Vagina (tissue), 2 donors: Measurements from ENCODE around the gene FGFR3.

Experiments
- POLR2A ChIP-seq, 2 donors: fragments of 450-650 bp; IDR thresholded peaks; one replicate each; pipeline ENCODE4 v1.6.1; 2017; ENCODE audit warnings: antibody characterized with exemption in 2 of 2, mild to moderate bottlenecking in 2 of 2, moderate library complexity in 2 of 2
- POLR2AphosphoS5 ChIP-seq, 2 donors: sonication (generic); formaldehyde crosslinking; IDR thresholded peaks; one replicate each; pipeline ENCODE4 v1.9.0; 2017; ENCODE audit warnings: antibody characterized with exemption in 2 of 2, mild to moderate bottlenecking in 2 of 2, low read depth in 1 of 2; ENCODE audit not compliant: insufficient read depth in 1 of 2
- TF ChIP-seq, protein P1 (sequence below), 3 experiments: fragments of 450-650 bp in 2 of 3; fragments of 200-600 bp in 1 of 3; sonication (generic) in 1 of 3; IDR thresholded peaks; one replicate each; pipeline ENCODE4 v1.5.1; 2017 to 2019; ENCODE audit warnings: antibody characterized with exemption in 3 of 3, mild to moderate bottlenecking in 2 of 3, moderate library complexity in 2 of 3

DNA sequence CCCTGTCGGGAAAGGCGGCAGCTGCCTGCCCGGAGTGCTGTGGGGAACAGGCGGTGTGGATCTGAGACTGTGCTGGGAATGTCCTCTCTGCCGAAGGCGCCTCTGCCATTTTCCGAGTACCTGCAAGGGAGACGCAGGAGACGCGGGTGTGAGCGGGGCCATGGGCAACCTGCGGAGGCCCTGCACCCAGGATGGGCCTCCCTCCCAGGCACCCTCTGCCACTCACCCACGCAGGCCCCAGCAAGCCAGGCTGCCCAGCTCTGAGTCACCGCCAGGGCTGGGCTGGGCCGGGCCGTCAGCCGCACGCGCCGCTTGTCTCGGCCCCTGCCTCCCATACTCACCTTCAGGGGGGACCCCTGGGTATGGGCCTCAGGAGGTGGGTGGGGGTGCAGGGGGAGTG is 3.5 kb upstream of the FGFR3 start:
- TF ChIP-seq, protein P1, sequence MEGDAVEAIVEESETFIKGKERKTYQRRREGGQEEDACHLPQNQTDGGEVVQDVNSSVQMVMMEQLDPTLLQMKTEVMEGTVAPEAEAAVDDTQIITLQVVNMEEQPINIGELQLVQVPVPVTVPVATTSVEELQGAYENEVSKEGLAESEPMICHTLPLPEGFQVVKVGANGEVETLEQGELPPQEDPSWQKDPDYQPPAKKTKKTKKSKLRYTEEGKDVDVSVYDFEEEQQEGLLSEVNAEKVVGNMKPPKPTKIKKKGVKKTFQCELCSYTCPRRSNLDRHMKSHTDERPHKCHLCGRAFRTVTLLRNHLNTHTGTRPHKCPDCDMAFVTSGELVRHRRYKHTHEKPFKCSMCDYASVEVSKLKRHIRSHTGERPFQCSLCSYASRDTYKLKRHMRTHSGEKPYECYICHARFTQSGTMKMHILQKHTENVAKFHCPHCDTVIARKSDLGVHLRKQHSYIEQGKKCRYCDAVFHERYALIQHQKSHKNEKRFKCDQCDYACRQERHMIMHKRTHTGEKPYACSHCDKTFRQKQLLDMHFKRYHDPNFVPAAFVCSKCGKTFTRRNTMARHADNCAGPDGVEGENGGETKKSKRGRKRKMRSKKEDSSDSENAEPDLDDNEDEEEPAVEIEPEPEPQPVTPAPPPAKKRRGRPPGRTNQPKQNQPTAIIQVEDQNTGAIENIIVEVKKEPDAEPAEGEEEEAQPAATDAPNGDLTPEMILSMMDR (IDR thresholded peaks at IDR 0.05): no peak
- no peak for TF ChIP-seq POLR2A (IDR thresholded peaks at IDR 0.05)
- no peak for TF ChIP-seq POLR2AphosphoS5 (IDR thresholded peaks at IDR 0.05; ENCODE audit: insufficient read depth in 1 of 2, low read depth in 1 of 2)
